HG02642 (cell line): ENCODE results near the gene MUC21.
"Not testable (repeated sequence)": the region's sequence is repeated elsewhere in the genome, so short reads cannot be mapped to it uniquely, and the experiment has no call there.

ENCODE experiments used
- ATAC-seq: cut with Tn5 transposase; IDR thresholded peaks from one replicate; pipeline ENCODE4 v1.9.1; 2021; ENCODE audit warnings: mild to moderate bottlenecking; ENCODE audit not compliant: unreplicated experiment, poor library complexity

MUC21 gene

DNA sequence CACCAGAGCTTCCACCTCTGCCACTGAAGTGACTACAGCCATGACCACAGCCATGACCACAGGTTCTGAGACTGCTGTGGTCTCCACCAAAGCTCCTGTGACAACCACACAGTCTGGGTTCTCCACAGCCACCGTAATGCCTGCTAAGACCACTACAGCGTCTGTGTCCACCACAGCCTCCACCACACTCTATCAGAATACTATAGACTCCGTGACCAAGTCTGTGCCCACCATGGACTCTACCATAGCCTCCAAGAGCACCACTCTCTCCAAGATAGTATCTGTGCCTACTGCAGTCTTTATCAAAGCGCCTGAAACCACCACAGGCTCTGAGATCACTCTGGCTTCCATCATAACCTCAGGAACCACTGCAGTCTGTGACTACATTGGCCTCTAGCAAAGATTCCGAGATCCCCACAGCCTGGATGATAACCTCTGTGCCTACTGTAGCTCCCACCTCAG is 18.3 kb upstream of the MUC21 start:
- no peak for ATAC-seq

DNA sequence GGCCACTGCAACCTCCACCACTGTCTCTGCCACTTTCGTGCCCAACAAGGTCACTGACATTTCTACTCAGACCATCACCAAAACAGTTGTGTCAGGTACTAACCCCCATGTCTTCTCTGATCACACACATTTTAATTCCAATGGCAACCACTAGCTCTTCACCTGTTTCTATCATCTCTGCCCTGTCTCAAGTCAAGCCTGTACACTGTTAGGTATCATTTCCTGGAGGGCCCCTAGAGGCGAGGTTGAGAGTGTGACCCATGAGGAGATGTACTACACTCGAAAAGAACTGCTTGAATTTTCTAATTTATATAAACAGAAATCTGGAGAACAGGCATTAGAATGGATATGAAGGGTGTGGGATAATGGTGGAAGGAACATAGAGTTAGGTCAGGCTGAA is 17.4 kb upstream of the MUC21 start:
- no peak for ATAC-seq

DNA sequence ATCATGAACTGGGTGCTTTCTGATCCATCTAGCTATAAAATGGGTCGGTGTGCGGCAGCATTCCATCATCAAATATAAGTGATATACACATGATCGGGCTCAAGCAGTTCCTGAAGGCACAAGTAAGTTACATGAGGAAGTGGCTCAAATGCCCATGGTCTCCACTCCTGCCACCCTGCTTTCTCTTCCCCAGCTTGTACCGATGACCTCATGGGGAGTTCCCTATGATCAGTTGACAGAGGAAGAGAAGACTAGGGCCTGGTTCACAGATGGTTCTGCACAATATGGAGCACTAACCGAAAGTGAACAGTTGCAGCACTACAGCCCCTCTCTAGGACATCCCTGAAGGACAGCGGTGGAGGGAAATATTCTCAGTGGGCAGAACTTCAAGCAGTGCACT is 14.3 kb upstream of the MUC21 start:
- not testable (repeated sequence) for ATAC-seq

DNA sequence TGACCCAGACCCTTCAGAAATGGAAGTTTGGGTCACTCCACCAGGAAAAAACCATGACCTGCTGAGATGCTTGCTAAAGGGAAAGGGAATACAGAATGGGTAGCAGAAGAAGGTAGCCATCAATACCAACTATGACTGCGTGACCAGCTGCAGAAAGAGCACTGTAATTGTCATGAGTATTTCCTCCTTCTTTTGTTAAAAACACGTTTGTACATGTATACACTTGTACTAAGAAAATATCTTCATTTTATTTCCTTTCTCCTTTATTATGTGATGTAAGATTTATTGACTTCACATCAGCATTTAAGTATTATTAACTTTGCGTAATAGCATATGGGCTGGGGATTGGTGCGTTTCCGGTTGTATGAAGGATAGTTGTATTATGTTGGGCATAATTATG is 12.6 kb upstream of the MUC21 start:
- ATAC-seq: no peak

DNA sequence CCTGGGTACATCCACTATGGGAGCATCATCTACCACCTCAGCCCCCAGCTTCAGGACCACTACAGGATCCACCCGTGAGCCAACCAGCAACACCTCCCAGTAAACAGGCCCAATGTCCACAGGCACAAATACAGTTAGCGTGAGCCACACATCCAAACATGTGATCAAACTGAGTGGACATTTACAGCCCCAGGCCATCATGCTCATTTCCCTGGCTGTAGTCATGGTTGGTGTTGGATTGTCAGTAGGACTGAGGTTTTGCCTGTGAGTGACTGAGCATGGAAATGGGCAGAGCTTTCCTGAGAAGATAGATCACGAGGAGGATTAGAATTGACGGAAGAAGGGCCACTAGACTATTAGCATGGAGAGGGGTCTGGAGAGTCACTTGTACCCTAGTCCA is 10.7 kb upstream of the MUC21 start:
- no peak for ATAC-seq

DNA sequence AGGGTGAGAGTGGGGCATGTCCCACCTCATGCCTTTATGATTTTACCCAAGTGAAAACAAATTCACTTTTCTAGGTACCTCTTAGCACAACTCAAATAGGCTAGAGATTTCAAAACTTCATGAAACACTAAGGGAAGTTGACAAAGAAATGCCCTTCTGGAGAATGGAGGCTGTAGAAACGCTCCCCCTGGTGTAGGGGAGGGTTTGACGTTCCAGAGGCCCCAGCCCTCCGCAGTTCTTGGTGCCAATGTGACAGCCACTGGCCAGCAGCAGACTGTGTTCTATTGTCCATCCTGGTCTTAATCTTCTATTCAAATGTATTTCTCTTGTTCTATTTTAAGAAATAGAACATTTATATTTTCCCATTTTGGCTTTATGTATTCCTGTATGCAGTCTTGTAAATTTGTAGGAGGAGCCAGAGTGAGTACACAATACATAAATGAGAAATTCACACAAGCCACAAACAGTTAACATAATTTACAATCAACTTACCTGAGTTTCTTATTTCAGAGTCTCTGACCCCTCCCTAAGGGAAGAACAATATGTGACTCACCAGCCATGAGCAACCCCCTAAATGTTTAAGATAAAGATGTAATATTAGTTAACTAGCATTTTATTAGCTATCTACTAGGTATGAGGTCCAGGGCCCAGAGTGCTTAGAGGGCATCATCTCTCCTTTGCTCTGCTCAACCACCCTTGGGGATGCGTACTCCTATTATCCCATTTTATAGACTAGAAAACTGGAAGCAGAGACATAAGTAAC is 8.8 kb upstream of the MUC21 start:
- no peak for ATAC-seq

DNA sequence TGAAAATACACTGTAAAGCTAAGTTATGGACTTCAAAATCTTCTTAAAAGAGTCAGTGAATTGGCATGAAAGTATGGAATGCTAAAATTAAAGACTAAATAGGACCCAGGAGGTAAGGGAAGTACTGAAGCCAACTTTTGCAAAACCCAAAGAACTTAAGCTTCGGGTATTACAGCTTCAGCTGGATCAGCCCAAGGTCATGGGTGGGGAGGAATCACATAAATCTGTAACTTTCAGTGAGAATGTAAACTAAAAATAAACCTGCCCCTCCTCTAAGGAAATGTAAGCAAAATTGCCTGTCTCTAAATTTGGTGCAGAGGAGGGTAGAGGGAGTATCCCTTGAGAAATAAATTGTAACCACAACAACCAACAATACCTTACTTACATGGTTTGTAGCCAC is 4.4 kb upstream of the MUC21 start:
- no peak for ATAC-seq

DNA sequence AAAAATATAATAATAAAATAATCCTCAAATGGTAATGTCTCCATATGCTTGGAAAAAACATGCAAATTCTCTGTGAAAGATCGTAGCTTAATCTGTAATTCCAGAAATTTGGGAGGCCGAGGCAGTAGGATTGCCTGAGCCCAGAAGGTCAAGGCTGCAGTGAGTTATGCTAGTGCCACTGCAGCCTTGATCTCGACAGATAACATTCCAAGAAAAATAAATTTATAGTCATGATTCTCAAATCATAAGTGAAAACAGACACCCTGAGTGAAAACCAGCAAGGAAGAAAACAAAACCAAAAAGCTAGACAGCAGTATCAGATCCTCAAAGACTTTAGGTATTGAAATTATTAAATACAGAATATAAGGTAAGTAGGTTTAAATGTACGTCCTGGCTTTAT is 3.8 kb upstream of the MUC21 start:
- no peak for ATAC-seq

DNA sequence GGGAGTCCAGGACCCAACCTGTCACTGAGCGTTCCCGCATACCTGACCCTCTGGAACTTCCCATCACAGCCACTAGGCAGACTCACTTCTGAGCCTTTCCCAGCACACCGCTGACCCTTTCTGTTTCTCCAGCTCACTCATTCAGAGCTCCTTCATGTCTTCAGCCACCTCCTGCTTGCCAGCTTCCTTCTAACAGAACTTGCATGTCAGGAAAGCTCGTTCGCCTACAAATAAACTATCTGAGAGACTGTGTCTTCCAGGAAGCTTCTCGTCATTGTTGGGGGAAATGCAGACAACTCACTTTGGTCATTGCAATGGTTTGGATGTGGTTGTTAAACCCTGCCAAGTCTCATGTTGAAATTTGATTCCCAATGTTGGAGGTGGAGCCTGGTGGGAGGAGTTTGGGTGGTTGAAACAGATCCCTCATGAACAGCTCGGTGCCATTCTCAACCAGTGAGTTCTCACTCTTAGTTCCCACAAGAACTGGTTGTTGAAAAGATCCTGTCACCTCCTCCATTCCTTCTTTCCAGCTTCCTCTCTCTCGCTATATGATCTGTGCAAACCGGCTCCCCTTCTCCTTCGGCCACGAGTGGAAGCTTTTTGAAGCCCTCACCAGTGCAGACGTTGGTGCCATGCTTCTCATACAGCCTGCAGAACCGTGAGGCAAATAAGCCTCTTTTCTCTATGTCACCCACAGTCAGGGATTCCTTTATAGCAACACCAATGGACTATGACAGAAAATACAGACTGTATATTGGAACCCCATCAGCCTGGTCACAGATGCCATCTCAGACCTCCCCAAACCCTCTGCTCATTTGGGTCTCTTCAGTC is 1.4 kb upstream of the MUC21 start:
- no peak for ATAC-seq

DNA sequence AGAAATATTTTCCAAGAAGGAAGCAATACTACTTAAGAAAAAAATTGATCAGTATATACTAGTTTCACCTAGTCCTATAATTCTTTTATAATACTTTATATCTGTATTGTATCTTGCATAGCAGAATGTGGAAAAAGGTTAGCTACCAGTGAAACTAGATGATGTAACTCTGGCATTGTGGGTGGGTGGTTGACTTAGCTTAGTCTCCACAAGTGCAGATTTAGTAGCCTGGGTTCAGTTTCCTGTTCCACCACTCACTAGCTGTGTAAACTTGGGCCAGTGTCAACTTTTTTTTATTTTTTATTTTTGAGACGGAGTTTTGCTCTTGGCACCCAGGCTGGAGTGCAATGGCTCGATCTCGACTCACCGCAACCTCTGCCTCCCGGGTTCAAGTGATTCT is 2.0 kb downstream of the MUC21 start:
- no peak for ATAC-seq

DNA sequence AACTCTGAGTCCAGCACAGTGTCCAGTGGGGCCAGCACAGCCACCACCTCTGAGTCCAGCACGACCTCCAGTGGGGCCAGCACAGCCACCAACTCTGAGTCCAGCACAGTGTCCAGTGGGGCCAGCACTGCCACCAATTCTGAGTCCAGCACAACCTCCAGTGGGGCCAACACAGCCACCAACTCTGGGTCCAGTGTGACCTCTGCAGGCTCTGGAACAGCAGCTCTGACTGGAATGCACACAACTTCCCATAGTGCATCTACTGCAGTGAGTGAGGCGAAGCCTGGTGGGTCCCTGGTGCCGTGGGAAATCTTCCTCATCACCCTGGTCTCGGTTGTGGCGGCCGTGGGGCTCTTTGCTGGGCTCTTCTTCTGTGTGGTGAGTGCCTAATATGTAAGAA is 3.8 kb downstream of the MUC21 start:
- no peak for ATAC-seq

DNA sequence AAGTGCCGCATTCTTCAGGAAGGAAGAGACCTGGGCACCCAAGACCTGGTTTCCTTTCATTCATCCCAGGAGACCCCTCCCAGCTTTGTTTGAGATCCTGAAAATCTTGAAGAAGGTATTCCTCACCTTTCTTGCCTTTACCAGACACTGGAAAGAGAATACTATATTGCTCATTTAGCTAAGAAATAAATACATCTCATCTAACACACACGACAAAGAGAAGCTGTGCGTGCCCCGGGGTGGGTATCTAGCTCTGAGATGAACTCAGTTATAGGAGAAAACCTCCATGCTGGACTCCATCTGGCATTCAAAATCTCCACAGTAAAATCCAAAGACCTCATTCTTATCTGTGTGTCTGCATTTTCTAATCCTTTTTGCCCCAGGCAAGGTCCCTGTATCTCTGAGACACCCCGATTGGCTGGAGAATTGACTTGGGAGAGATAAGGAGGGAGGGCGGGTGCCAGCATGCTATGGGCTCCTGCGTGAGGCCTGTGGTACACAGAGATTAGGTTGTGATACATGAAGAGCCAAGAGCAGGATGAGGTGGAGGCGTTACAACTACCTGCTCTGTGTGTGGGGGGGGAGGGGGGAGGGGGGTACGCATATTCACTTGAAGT is 4.8 kb downstream of the MUC21 start:
- no peak for ATAC-seq

DNA sequence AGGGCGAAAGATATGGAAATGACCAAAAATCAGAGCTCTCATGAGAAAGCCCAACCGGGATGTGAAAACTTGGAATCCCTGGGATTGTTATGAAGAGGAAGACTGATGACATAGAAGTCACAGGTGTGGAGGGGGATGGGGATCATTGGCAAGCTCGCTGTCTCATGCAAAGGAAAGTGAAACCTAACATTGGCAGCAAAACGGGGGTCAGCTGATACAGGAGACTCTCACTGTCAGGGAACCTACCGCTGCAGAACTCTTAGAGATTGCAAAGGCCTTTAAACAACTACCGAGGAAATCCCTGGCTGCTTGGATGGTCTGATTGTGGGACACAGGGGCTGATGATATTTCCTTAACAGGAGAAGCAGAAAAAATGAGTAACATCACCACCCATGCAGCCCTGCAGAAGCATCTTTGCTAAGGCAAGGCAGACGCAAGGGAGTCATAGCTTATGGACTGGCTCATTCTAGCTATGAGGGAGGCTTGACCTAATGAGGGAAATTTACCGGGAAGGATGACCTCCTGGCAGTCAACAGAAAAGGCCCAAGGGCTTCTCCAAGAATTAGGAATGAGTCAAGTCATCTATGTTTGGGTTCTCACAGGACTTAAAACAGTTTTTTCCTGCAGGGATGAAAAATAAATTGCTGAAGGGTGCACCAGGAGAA is 7.0 kb downstream of the MUC21 start:
- ATAC-seq: no peak

DNA sequence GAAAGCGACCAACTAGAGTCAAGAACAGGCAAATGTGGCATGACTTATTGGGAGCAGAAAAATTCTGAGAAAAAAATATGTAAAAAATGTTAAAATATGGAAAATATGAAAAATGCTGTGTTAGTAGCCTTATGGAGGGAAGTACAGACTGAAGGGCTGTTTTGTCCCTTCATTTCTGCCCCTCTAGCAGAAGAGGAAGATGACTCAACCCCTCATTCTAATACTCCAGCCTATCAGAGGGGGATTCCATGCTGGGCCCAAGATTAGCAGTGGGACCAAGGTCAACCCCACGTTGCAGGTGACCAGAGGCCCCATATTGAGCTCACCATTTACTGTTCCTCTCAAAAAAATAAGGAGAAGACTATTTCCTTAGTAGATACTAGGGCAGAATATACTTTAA is 8.4 kb downstream of the MUC21 start:
- no peak for ATAC-seq

DNA sequence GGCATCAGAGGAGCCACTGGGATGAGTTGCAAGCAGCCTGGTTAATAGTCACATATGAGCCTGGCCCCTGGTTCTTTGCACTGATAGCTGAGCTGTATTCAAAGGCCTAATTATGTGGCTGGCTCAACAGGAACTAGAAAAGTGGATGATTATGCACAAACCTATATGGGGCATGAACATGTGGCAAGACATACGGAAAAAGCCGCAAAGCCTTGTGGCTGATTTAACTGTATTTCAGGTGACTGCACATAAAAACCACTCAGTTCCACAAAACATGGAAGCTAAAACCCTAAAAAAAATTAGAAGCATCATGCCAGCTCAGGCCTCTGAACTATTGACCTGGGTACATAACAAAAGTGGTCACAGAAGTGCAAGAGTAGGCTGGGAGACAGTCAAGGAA is 13.8 kb downstream of the MUC21 start:
- ATAC-seq: no peak

DNA sequence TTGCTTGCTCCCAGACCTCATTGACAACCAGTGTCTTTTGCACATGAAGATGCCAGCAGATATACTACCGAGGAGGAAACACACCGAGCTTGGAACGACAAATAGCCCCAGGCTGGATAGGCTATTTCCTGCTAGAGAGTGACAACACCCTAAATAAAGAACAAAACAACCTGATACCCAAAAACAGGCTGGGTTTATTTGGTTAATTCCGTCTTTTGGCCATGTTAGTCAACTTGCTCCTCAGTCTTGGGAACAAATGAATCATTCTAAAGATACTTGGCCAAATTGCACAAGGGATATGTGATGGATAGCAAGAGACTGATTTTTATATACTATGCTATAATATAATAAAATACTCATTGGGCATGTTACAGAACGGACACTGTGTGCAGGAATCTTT is 15.3 kb downstream of the MUC21 start:
- no peak for ATAC-seq

DNA sequence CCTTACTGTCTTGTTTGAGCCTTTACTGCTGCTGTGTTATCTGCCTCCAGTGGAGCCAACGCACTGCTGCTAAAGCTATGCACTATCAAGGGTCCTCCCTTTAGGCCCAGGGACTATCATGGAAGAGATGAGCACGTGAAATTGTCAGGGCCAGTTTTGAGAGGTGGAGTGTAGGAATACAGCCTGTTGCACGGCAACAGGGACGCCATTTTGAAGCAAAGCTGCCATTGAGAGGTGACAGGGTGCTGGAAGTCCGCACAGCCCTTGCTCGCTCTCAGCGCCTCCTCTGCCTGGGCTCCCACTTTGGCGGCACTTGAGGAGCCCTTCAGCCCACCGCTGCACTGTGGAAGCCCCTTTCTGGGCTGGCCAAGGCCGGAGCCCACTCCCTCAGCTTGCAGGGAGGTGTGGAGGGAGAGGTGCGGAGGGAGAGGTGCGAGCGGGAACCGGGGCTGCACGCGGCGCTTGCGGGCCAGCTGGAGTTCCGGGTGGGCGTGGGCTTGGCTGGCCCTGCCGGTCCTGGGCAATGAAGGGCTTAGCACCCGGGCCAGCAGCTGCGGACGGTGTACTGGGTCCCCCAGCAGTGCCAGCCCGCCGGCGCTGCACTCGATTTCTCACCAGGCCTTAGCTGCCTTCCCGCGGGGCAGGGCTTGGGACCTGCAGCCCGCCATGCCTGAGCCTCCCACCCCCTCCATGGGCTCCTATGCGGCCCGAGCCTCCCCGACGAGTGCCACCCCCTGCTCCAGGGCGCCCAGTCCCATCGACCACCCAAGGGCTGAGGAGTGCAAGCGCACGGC is 16.7 kb downstream of the MUC21 start:
- not testable (repeated sequence) for ATAC-seq

DNA sequence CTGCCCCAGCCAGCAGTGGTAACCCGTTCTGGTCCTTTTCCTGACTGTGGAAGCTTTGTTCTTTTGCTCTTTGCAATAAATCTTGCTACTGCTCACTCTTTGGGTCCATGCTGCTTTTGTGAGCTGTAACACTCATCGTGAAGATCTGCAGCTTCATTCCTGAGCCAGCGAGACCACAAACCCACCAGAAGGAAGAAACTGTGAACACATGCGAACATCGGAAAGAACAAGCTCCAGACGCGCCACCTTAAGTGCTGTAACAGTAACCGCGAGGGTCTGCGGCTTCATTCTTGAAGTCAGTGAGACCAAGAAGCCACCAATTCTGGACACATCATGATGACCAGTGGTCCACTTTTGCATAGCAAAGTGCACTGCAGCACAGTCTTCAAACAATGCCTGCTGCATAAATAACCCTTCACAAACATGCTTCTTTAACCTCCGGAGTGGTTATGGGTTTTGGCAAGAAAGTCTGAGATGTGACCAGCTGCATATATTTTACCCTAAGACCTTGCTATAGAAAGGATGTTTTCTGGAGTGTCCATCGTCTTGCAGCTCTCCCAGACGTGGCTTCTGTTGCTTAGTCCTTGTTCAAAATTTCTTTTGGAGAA is 17.9 kb downstream of the MUC21 start:
- ATAC-seq: no peak

DNA sequence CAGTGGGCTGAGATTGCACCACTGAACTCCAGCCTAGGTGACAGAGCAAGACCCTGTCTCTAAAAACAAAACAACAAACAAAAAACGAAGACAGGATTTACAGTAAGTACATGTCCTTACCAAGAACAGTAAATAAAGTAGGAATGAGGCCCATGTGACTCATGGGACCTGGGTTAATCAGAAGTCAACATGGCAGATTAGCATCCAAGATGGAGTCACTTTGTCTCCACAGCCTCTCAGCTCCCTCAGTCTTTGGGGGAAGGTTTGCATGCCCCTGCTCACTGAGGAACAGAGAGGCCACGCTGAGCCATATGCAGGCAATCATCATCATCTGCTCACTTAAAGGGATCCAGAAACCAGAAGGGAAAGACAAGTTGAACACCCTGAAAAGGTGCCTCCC is 19.0 kb downstream of the MUC21 start:
- ATAC-seq: no peak

DNA sequence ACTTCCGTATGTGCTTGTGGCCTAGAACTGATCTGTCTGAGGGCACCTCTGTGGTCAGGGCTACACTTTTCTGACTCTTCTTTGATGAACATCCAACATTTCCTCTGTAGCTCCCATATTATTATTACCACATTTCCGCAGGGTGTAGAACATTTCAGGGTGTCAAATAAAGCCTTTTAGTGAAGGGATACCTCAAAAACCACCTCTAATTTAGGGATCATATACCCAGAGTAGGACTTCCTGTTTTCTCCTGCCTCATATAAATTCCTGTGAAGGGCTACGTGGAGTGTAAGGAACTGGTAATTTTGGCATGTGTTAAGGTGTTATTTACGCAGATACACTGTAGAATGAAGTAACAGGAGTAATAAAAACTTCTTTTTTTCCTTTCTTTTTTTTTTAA is 21.3 kb downstream of the MUC21 start:
- no peak for ATAC-seq
